Right lung (tissue), 5 donors: ENCODE results near the gene PPP1R12B. TPM values are rescaled to one million over a fixed set of nuclear protein-coding genes. Genes with fewer than 3 reads are reported as not detected.
"Not testable (repeated sequence)": the region's sequence is repeated elsewhere in the genome, so short reads cannot be mapped to it uniquely, and the experiment has no call there.

Experiments used
- DNase-seq, 2 donors: peaks; one replicate each; pipeline ENCODE4 v3.0.0-alpha.2; 2013
- polyA plus RNA-seq, 5 donors: library from polyadenylated mRNA; unstranded; fragments of 120-200 nt; gene quantifications; one replicate each; pipeline versions ENCODE4 v1.2.1 to v1.2.3, GENCODE V29; 2013; ENCODE audit warnings: inconsistent platforms in 1 of 5, low replicate concordance in 1 of 5; ENCODE audit not compliant: insufficient read length in 5 of 5, insufficient read depth in 1 of 5

Gene PPP1R12B
- polyA plus RNA-seq, 5 donors, result 16.2 to 35.8 (median 32.4) TPM

DNA sequence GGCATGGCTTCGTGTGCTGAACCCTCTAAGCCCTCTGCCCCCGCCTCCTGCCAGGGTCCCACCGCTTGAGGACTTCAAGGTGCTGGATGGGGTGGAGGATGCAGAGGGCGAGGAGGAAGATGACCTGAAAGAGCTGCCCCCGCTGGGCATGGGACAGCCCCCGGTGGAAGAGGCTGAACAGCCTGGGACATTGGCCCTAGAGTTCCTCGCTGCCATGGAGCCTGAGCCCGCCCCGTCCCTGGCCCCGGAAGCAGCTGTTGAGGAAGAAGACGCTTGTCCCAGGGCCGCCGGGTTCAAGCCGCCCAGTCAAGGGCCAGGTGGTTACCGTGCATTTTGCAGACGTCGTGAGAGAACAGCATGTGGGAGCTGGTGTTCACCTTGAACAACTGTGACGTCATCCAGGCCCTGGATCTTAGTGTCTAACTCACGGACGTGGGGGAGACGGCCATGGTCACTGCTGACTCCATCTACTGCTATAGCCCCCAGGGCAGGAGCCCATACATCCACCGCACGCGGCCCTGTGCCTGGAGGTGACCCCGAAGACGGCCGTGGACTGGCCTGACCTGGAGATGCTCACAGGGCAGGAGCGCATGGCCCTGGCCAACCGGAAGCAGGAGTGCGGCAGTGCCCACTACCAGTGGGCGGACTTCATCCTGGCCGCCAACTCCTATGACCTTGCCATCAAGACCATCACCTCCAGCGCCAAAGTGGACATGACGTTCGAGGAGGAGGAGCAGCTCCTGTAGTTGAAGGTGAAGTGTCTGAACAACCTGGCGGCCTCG is 90.1 kb downstream of the PPP1R12B start:
- no peak for DNase-seq

DNA sequence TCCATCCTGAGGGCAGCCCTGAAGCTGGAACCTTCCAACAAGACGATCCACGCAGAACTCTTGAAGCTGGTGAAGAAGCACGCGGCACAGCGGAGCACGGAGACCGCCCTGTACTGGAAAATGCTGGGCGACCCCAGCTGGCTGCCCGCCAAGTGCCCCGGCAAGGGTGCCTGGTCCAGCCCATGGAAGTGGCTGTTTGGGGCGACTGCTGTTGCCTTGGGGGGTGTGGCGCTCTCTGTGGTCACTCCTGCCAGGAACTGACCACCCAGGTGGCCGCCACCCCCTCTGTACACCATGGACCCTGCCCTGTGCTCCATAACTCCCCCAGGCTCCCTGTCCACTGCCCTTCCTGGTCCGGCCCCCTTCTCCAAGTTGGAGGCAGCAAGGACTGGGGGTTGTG is 90.8 kb downstream of the PPP1R12B start:
- DNase-seq, result no peak

DNA sequence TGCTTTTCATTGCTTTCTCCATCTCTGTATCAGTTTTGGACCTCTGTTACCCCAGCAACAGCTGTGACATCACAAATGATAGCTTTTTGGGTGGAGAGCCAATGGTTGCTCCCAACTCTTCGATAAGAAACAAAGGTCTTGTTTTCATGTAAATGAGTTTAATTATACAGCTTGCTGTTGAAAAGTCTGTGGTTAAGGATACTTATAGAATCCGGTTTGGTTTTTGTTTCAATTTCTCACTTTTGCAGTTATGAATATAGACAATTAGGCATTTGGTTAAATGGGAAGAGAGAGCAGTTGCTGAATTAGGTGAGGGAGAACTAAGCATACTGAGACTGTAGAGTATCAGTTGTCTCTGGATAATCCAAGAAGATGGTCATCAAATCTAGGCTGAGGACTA is 99.6 kb downstream of the PPP1R12B start:
- DNase-seq, result not testable (repeated sequence)

DNA sequence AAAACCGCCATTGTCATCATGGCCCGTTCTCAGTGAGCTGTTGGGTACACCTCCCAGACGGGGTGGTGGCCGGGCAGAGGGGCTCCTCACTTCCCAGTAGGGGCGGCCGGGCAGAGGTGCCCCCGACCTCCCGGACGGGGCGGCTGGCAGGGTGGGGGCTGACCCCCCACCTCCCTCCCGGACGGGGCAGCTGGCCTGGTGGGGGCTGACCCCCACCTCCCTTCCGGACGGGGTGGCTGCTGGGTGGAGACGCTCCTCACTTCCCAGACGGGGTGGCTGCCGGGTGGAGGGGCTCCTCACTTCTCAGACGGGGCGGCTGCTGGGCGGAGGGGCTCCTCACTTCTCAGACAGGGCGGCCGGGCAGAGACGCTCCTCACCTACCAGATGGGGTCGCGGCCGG is 103.1 kb downstream of the PPP1R12B start:
- not testable (repeated sequence) for DNase-seq

DNA sequence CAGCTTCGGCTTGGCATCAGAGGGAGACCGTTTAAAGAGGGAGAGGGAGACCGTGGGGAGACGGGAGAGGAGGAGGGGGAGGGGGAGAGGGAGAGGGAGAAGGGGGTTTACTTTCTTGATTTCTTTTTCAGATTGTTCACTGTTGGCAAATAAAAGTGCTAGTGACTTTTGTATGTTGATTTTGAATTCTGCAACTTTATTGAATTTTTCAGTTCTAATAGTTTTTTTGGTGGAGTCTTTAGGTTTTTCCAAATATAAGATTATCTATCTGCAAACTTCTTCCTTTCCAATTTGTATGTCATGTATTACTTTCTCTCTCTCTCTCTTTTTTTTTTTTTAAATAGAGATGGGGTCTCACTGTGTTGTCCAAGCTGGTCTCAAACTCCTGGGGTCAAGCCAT is 104.0 kb downstream of the PPP1R12B start:
- no peak for DNase-seq

DNA sequence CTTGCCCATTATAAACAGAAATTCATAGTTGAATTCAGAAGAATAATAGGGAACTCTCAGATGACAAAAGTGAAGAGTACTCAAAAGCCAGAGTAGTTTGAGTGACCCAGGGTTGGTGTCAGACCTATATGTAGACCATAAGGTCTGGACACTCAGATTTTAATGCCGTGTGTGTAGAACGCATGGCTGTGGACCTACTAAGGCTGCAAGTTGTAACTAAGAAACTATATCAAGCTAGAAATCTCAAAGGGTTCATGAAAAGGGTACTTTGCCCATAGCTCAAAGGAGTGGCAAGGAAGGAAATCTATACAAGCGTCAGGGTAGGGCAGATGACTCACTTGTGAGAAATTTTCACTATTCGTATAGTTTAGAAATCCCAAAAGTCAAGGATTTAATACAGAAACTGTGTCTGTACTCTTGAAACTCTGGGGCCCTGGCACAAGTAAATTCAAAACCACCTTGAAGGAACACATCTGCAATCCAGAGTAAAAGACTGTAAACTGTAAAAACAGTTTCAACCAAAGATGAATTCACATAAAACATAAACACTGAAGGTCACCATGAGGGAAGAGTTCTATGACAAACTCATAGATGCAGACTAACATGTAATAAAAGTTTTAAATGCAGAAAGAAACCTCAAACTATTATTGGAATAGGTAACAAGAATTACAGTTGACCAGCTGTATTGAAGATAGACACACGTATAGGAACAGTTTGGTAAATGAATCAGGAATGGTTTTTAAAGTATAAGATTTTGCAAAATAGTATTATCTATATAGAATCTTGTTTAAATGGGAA is 108.1 kb downstream of the PPP1R12B start:
- not testable (repeated sequence) for DNase-seq

DNA sequence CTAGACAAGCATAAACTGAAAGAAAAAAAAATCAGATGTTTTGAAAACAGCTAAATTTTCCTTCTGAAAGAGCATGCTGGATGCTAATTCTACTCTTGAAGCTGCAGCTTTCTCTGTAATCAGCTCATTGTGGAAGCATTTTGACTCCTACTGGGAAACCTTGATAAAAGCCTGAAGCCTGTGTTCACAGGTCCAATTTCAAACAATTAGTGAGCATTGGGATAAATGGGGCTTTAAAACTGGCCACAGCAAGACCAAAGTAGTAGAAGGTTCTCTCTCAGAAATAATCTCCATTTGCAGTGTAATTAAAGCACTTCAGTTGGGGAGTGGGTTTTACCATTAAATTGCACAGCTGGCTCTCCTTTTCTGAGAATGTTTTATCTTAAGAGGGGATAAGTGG is 110.2 kb downstream of the PPP1R12B start:
- DNase-seq, result not testable (repeated sequence)

DNA sequence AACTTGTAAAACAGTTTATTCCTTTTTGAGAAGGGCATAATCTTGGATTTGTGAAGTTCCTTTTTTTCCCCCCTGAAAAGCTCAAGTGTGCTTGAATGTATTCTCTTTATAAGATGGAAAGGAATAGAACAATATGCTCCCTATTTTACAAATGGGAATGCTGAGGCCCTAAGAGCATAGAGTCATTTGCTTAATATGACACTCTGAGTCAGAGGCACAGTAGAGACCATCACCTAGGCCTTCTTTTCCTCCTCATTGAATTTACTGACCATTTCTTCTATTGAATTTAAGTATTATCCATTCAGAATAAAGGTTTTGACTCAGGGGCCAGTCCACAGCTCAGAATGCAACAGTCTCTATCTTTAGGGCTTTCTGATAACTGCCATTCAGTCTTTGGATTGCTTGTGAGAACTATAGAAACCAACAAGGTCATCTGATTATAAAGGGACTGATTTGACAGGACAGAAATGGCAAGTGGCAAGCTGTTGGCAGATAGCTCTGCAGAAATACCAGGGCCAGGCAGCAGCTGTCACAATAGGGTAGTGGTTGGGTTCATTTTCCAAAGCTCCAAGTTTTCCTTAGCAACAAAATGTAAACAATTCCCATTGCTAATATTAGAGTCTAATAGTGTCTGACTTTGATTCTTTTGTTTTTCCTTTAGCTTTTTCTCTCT is 111.1 kb downstream of the PPP1R12B start:
- DNase-seq, result peak; percentile 24 to 42

DNA sequence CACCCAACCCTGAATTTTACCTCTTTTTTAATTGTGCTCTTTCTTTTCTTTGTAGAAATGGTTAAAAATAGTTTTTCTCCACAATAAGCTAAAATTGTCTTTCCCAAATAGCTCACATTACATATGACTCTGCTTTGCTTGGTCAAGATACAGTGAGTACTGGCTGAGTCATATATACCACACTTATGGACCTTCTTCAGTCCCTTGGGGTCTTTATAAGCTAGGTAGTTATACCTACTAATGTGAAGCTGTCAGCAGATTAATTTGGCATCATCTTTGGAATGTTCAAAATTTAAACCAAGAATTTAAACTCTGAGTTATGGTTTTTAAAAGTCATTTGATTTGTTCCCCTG is 111.6 kb downstream of the PPP1R12B start:
- DNase-seq, result not testable (repeated sequence)

DNA sequence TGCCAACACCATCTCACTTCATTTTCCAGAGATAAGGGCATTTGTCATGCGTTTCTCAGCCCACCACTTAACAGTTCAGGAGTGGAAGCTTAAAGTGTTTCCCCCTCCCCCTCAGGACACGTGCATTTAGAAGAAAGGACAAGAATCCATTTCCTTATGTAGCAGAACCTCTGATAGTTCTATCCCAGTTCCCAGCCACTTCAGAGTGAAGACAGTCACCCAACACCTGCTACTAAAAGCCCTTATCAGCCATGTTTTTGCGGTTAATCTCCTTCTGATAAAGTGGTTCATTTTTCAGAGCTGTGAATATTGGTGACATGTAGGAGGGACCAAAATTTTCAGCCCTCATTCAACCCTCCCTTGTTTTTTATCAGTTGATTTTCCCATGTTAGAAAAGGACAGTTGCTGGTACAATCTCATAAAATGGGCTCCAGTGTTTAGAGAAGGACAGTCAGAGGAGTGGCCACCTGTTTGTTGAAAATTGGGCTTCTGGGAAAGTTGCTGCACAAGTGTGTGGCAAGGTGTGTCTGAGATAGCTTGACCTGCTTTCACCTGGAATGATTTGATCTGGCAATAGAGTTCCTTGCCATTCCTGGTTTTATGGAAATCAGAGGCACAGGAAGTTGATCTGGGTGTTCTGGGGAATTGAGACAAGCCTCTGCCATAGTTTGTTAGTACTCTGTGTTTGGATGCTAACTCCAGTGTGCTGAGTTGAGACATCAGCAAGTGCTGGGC is 114.0 kb downstream of the PPP1R12B start:
- DNase-seq, result peak in 1 of 2 donors; percentile 8

DNA sequence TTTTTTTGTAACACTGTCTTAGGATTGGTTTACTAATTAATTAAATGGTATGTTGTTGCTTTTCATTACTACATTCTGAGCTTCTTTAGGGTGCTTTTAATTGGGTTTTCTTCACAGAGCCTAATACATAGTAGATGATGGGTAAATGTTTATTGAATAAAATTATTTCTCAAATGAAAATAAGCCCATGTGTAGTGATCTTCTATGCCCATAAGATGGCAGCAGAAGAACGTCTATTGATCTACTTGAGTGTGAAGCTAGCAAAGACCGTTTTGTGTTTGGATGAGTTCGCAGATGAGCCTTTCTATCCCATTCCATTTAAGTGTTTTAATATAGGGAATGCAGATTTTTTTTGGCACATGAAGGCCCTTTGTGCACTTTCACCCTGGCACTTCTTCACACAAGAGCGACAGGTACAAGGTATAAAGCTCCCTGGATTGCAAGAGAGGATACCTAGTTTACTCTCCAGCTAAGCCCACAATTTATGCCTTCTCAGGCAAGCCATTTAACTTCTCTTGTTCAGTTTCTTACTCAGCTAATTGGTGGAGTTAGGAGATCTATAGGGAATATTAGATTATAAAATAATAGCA is 115.7 kb downstream of the PPP1R12B start:
- peak; percentile 14 to 21 for DNase-seq

DNA sequence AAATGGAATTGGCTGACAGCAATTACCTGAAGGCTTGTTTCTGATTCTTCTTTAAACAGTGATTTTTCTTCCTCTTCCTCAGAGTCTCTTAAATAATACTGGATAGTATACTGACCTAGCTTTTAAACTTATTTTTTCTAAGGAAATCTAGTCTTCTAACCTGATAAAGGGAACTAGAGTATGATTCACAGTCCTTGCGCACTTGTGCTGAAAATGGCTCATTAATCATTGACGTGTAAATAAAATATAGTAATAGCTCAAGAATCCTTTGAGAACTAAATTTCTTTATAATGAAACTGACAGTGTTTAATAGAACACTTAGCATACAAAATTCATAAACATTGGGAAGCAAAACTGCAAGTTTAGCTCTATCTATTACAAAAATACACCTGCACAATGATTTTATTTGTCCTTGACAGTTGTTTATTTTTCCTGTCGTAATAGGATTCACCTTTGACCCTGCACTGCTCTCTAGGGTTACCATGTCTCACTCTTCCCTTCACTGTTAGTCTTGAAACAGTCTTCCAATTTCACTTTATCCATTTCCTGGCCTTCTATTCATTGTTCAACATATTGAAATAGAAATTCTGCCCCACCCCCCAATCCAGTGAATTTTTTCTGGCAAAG is 117.3 kb downstream of the PPP1R12B start:
- not testable (repeated sequence) for DNase-seq

DNA sequence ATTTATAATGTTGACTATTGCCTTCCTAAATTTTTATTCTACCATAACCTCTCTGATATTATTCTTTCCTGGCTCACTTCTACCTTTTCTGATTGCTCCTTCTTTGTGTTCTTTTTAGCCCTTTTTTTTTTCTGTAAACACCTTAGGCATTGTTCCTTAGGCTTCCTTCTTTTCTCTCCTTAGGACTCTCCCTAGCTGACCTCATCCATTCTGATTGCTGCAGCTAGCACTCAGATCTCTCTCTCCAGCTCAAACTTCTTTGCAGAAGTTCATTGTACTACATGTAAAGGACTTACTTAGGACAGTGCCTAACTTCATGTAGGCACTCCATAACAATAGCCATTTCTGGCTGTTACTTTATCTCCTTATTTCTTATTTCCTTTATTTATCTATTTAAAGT is 117.8 kb downstream of the PPP1R12B start:
- not testable (repeated sequence) for DNase-seq

DNA sequence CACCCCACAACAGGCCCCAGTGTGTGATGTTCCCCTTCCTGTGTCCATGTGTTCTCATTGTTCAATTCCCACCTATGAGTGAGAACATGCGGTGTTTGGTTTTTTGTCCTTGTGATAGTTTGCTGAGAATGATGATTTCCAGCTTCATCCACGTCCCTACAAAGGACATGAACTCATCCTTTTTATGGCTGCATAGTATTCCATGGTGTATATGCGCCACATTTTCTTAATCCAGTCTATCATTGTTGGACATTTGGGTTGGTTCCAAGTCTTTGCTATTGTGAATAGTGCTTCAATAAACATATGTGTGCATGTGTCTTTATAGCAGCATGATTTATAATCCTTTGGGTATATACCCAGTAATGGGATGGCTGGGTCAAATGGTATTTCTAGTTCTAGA is 118.9 kb downstream of the PPP1R12B start:
- DNase-seq, result not testable (repeated sequence)

DNA sequence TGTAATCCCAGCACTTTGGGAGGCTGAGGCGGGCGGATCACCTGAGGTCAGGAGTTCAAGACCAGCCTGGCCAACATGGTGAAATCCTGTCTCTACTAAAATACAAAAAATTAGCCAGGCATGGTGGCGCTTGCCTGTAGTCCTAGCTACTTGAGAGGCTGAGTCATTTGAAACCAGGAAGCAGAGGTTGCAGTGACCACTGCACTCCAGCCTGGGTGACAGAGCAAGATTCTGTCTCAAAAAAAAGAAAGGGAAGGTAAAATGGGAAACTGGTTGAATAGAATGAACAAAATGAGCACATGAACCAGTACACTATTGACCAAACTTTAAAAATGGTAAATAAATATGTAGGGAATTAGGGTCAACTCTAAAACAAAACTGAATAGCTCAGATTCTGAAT is 120.2 kb downstream of the PPP1R12B start:
- DNase-seq, result not testable (repeated sequence)

DNA sequence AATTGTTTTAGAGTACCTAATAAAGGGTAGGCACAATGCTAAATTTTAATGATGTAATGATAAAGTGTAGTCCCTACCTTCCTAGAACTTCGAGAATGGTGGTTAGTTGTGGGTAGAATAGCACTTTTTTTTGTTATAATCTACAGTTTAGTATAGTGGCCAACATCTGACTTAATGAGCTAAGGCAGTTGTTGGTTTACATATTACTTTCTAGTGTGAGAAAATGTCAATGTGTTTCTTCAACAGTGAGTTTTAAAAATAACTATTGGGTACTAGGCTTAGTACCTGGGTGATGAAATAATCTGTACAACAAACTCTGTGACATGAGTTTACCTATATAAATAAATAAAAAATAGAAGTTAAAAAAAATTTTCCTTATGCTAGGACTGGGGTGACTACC is 120.6 kb downstream of the PPP1R12B start:
- not testable (repeated sequence) for DNase-seq

DNA sequence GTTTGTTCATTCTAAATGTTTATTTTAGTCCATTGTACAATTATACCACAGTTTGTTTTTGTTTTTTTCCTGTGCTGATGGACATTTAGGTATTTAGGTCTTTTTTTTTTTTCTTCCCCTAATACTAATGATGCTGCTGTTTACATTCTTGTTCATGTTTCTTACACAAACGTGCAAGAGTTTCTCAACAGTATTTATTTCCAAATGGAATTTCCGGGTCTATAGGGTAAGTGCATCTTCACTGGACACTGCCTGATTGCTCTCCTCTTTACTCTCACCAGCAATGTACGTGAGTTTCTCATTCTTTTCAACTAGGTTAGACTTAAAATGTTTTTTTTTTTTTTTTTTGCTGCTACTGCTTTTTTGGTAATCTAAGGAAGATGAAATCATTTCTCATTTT is 122.7 kb downstream of the PPP1R12B start:
- no peak for DNase-seq

DNA sequence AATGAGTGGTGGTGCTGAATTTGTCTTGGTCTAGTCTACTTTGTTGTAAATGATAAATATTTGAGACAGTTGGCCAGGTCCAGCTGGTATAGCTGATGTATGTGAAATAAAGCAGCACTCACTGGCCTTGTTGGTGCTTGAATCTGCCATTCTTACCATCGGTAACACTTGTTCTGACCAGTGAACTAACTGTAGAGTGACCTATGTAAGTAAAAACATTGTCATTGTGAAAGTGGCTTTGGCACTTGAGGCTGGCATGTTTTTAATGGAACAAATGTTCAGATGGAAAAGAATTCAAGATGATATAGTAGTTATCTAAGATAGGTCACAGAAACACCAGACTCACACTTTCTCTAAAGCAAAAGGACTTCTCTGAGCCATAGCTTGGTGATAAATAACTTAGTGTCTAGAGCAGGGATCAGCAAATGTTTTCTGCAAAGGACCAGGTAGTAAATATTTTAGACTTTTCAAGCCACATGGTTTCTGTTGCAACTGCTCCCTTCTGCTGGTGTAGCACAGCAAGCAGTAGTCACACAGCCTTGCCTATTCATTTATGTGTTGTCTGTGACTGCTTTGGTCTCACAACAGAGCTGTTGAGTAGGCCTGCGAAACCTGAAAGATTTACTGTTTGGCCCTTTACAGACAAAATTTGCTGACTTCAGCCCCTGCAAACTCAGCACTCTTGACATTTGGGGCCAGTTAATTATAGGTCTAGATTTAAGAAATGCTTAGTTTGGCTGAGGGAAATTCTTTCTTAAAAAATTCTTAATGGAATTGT is 124.0 kb downstream of the PPP1R12B start:
- DNase-seq, result not testable (repeated sequence)

DNA sequence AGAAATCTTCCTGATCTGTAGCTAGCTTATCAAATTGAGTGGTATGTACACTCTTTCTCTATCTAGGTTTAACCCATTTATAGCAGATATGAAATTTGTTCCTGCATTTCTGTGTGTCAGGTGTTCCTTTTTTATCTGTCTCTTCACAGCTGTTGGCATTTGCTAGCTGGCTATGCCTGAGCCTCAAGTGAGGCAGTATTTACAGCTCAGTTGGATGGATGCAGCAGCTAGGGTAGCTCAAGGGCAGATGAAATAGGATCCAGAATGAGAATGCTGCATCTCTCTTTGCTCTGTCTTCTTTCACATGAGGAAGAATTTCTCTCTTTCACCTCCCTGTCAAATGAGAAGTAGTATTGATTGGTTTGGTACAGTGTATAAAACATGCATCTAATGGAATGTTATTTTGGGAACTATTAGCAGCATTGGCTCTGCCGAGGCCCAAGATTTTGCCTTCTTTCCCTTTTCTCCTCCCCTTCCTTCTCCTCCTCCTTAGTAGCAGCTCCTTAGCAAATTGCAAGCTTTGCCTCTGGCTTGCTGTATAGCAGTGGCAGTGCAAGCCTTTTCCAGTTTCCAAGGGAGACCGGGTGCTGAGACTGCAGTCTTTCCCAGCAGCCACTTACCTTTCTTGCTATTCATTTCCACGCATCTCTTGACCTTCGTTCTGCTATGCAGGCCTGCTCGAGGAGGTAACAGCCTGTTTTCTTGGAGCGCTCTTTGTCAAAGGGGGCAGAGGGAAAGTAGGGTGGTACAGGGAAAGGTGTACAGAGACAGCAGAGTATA is 125.0 kb downstream of the PPP1R12B start:
- DNase-seq, result not testable (repeated sequence)
